OCI-LY1 (cell line): Measurements from ENCODE around the gene CTTNBP2.

Source experiments
- H2AFZ ChIP-seq: fragments of 200-600 bp; sonication (generic), shearing (Covaris generic); 2 replicates; pipeline ENCODE4 v1.6.0; 2014; ENCODE audit warnings: antibody characterized with exemption, mild to moderate bottlenecking, low read length
- H3F3A ChIP-seq: fragments of 200-600 bp; sonication (generic), shearing (Covaris generic); 2 replicates; pipeline ENCODE4 v1.6.0; 2014; ENCODE audit warnings: mild to moderate bottlenecking, antibody characterized with exemption, low read length, moderate library complexity; ENCODE audit not compliant: insufficient read depth
- H3K27ac ChIP-seq: fragments of 200-600 bp; sonication (generic); 2 replicates; pipeline ENCODE4 v1.5.1; 2014; ENCODE audit warnings: low read length, mixed run types, mild to moderate bottlenecking, low read depth; ENCODE audit not compliant: poor library complexity, severe bottlenecking
- H3K27me3 ChIP-seq: fragments of 200-600 bp; sonication (generic); 2 replicates; pipeline ENCODE4 v1.6.0; 2014; ENCODE audit warnings: antibody characterized with exemption, mild to moderate bottlenecking, low read length, moderate library complexity; ENCODE audit not compliant: insufficient read depth
- H3K36me3 ChIP-seq: fragments of 200-600 bp; sonication (generic); 2 replicates; pipeline ENCODE4 v1.6.1; 2014; ENCODE audit warnings: mild to moderate bottlenecking, antibody characterized with exemption, low read length, moderate library complexity, mixed read lengths; ENCODE audit not compliant: insufficient read depth
- H3K4me1 ChIP-seq: fragments of 200-600 bp; sonication (generic); 2 replicates; pipeline ENCODE4 v1.5.1; 2014; ENCODE audit warnings: mild to moderate bottlenecking, low read length, moderate library complexity; ENCODE audit not compliant: insufficient read depth, severe bottlenecking
- H3K4me2 ChIP-seq: fragments of 200-600 bp; sonication (generic), shearing (Covaris generic); 2 replicates; pipeline ENCODE4 v1.6.1; 2014; ENCODE audit warnings: low read length
- H3K4me3 ChIP-seq: fragments of 200-600 bp; sonication (generic); 2 replicates; pipeline ENCODE4 v1.5.1; 2014; ENCODE audit warnings: low read length, low read depth, mild to moderate bottlenecking, mixed read lengths; ENCODE audit not compliant: poor library complexity, severe bottlenecking
- H3K79me2 ChIP-seq: fragments of 200-600 bp; shearing (Covaris generic); 2 replicates; pipeline ENCODE4 v1.6.1; 2016; ENCODE audit warnings: mixed run types, low read length, mixed read lengths; ENCODE audit not compliant: insufficient read depth
- H3K9ac ChIP-seq: fragments of 200-600 bp; sonication (generic), shearing (Covaris generic); 2 replicates; pipeline ENCODE4 v1.6.1; 2014; ENCODE audit warnings: mild to moderate bottlenecking, low read length, mixed read lengths
- H3K9me2 ChIP-seq: fragments of 200-600 bp; sonication (generic), shearing (Covaris generic); 2 replicates; pipeline ENCODE4 v1.6.1; 2014; ENCODE audit warnings: low read depth, mild to moderate bottlenecking, low read length, mixed read lengths
- H3K9me3 ChIP-seq: fragments of 200-600 bp; shearing (Covaris generic); 2 replicates; pipeline ENCODE4 v1.6.1; 2014; ENCODE audit warnings: low read length, mixed read lengths
- H4K20me1 ChIP-seq: fragments of 200-600 bp; sonication (generic), shearing (Covaris generic); 2 replicates; pipeline ENCODE4 v1.6.0; 2016; ENCODE audit warnings: mild to moderate bottlenecking, low read length; ENCODE audit not compliant: insufficient read depth
- CTCF ChIP-seq: fragments of 200-600 bp; sonication (generic), shearing (Covaris generic); IDR thresholded peaks from 2 replicates; pipeline ENCODE4 v1.5.1; 2017; ENCODE audit warnings: mild to moderate bottlenecking, antibody characterized with exemption, low read length, moderate library complexity, mixed read lengths
- EZH2 ChIP-seq: fragments of 200-600 bp; sonication (generic), shearing (Covaris generic); IDR thresholded peaks from 2 replicates; pipeline ENCODE4 v1.8.0; 2017; ENCODE audit warnings: borderline replicate concordance, mixed run types, mild to moderate bottlenecking, antibody characterized with exemption, low read length, moderate library complexity, mixed read lengths

The CTTNBP2 gene

GRCh38 chr7:117718116-117718835 is 155.0 kb downstream of the CTTNBP2 start:
- no peak overlapping the region for H3K4me2 ChIP-seq
- no peaks in the 10 kb centered on the region for H3K4me1 ChIP-seq
- H3K27ac ChIP-seq, result no peak overlapping the region
- no peak overlapping the region for H3K4me3 ChIP-seq
- H3K9me2 ChIP-seq, result no peaks in the 10 kb centered on the region
- TF ChIP-seq EZH2 (no peak), CTCF (no peak)
- no peaks in the 10 kb centered on the region for H4K20me1 ChIP-seq
- H3K9me3 ChIP-seq, result no peaks in the 10 kb centered on the region
- H2AFZ ChIP-seq, result no peak overlapping the region
- H3K79me2 ChIP-seq, result no peaks in the 10 kb centered on the region
- no peaks in the 10 kb centered on the region; the same call in 1 of the 2 replicates for H3K27me3 ChIP-seq
- H3K9ac ChIP-seq, result no peak overlapping the region
- no peaks in the 10 kb centered on the region for H3K36me3 ChIP-seq
- H3F3A ChIP-seq, result no peaks in the 10 kb centered on the region

GRCh38 chr7:117717357-117717756 is 155.9 kb downstream of the CTTNBP2 start:
- Histone ChIP-seq H3K27me3 (no peaks in the 10 kb centered on the region; the same call in 1 of the 2 replicates), H3K4me3 (no peak overlapping the region), H3K4me1 (no peaks in the 10 kb centered on the region), H4K20me1 (no peaks in the 10 kb centered on the region), H3K9me3 (no peaks in the 10 kb centered on the region), H2AFZ (no peak overlapping the region), H3K9me2 (no peaks in the 10 kb centered on the region), H3K9ac (no peak overlapping the region), H3F3A (no peaks in the 10 kb centered on the region), H3K4me2 (no peak overlapping the region), H3K27ac (no peak overlapping the region), H3K36me3 (no peaks in the 10 kb centered on the region), H3K79me2 (no peaks in the 10 kb centered on the region)
- TF ChIP-seq EZH2, result no peak
- TF ChIP-seq CTCF, result no peak

- H3K4me2 ChIP-seq, result no peak overlapping the region
- TF ChIP-seq CTCF (no peak), EZH2 (no peak)
Observed at GRCh38 chr7:117716707-117717299, 156.4 kb downstream of the CTTNBP2 start.

More at GRCh38 chr7:117716707-117717299, 156.4 kb downstream of the CTTNBP2 start:
- no peaks in the 10 kb centered on the region for H4K20me1 ChIP-seq
- H3K4me1 ChIP-seq, result no peaks in the 10 kb centered on the region
- H3K9ac ChIP-seq, result no peak overlapping the region
- H3F3A ChIP-seq, result no peaks in the 10 kb centered on the region
- no peaks in the 10 kb centered on the region; the same call in 1 of the 2 replicates for H3K27me3 ChIP-seq
- H3K4me3 ChIP-seq, result no peak overlapping the region
- no peak overlapping the region for H3K27ac ChIP-seq
- no peaks in the 10 kb centered on the region for H3K9me2 ChIP-seq
- H3K9me3 ChIP-seq, result no peaks in the 10 kb centered on the region
- H2AFZ ChIP-seq, result no peak overlapping the region
- H3K36me3 ChIP-seq, result no peaks in the 10 kb centered on the region
- no peaks in the 10 kb centered on the region for H3K79me2 ChIP-seq
